ENCODE data around the gene RABGAP1L. TPM values are rescaled to one million over a fixed set of nuclear protein-coding genes. Genes with fewer than 3 reads are reported as not detected.
"Not testable (repeated sequence)": the region's sequence is repeated elsewhere in the genome, so short reads cannot be mapped to it uniquely, and the experiment has no call there.

Gene RABGAP1L
- total RNA-seq, 1 donor from 2014 or later, result 30.2 TPM

GRCh38 chr1:174569240-174569639, 409.9 kb downstream of the RABGAP1L start:
- H3K27me3 Mint-ChIP-seq (ENCODE audit: unreplicated experiment), result no peaks in the 10 kb centered on the region
- no peak for DNase-seq (ENCODE audit: low spot score)
- H3K27ac Mint-ChIP-seq (ENCODE audit: unreplicated experiment), result no peak overlapping the region
- no peaks in the 10 kb centered on the region for H3K9me3 Mint-ChIP-seq (ENCODE audit: unreplicated experiment)
- no peak overlapping the region for H3K4me3 Mint-ChIP-seq (ENCODE audit: unreplicated experiment)
- no peaks in the 10 kb centered on the region for H3K4me1 Mint-ChIP-seq (ENCODE audit: unreplicated experiment)
- no peak for TF ChIP-seq CTCF (IDR thresholded peaks at IDR 0.05; ENCODE audit: unreplicated experiment)
- no peaks in the 10 kb centered on the region for H3K36me3 Mint-ChIP-seq (ENCODE audit: low read depth, unreplicated experiment)

- TF ChIP-seq CTCF (IDR thresholded peaks at IDR 0.05; ENCODE audit: unreplicated experiment), result no peak
- Mint-ChIP-seq H3K36me3 (ENCODE audit: low read depth, unreplicated experiment) (peaks cover 4% of the 10 kb centered on the region), H3K4me1 (ENCODE audit: unreplicated experiment) (no peaks in the 10 kb centered on the region), H3K4me3 (ENCODE audit: unreplicated experiment) (no peak overlapping the region), H3K27me3 (ENCODE audit: unreplicated experiment) (no peaks in the 10 kb centered on the region), H3K9me3 (ENCODE audit: unreplicated experiment) (peaks cover 4% of the 10 kb centered on the region), H3K27ac (ENCODE audit: unreplicated experiment) (no peak overlapping the region)
- no peak for DNase-seq (ENCODE audit: low spot score)
These were observed 413.5 kb downstream of the RABGAP1L start for GRCh38 chr1:174572771-174573170.

GRCh38 chr1:174576120-174576519, 416.8 kb downstream of the RABGAP1L start:
- H3K36me3 Mint-ChIP-seq (ENCODE audit: low read depth, unreplicated experiment); DNase-seq (ENCODE audit: low spot score); H3K4me1 Mint-ChIP-seq (ENCODE audit: unreplicated experiment); H3K27me3 Mint-ChIP-seq (ENCODE audit: unreplicated experiment); H3K27ac Mint-ChIP-seq (ENCODE audit: unreplicated experiment); H3K4me3 Mint-ChIP-seq (ENCODE audit: unreplicated experiment); H3K9me3 Mint-ChIP-seq (ENCODE audit: unreplicated experiment): not testable (repeated sequence)

- H3K27me3 Mint-ChIP-seq (ENCODE audit: unreplicated experiment), result no peaks in the 10 kb centered on the region
- H3K4me3 Mint-ChIP-seq (ENCODE audit: unreplicated experiment), result no peak overlapping the region
- DNase-seq (ENCODE audit: low spot score), result no peak
- no peak for TF ChIP-seq CTCF (IDR thresholded peaks at IDR 0.05; ENCODE audit: unreplicated experiment)
- no peaks in the 10 kb centered on the region for H3K4me1 Mint-ChIP-seq (ENCODE audit: unreplicated experiment)
- peaks cover 4% of the 10 kb centered on the region for H3K36me3 Mint-ChIP-seq (ENCODE audit: low read depth, unreplicated experiment)
- H3K9me3 Mint-ChIP-seq (ENCODE audit: unreplicated experiment), result peaks cover 4% of the 10 kb centered on the region
- H3K27ac Mint-ChIP-seq (ENCODE audit: unreplicated experiment), result no peak overlapping the region
These were observed 418.4 kb downstream of the RABGAP1L start for GRCh38 chr1:174577681-174578080.

GRCh38 chr1:174580801-174581200, 421.5 kb downstream of the RABGAP1L start:
- DNase-seq (ENCODE audit: low spot score), result no peak
- Mint-ChIP-seq H3K27ac (ENCODE audit: unreplicated experiment) (no peak overlapping the region), H3K4me1 (ENCODE audit: unreplicated experiment) (no peaks in the 10 kb centered on the region), H3K36me3 (ENCODE audit: low read depth, unreplicated experiment) (no peaks in the 10 kb centered on the region), H3K4me3 (ENCODE audit: unreplicated experiment) (no peak overlapping the region), H3K27me3 (ENCODE audit: unreplicated experiment) (no peaks in the 10 kb centered on the region), H3K9me3 (ENCODE audit: unreplicated experiment) (no peaks in the 10 kb centered on the region)
- no peak for TF ChIP-seq CTCF (IDR thresholded peaks at IDR 0.05; ENCODE audit: unreplicated experiment)

DNA sequence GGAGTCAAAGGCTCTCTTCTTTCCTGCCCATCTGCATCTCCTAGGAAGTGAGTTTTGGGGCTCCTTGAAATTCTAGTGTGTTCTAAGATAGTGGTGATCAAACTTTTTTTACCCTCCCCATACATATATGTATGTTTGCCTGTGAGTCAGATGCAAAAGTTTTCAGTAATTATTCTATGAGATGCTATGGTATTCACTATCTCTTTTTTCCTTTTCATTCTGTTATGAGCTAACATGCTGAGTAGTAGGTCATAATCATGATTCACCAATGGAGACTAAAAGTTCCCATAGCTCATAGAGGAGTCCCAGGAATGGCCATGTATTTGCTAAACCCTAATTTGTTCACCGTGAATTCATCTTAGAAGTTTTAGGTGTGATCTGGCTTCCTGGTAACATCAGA, 424.0 kb downstream of the RABGAP1L start:
- no peak overlapping the region for H3K27ac Mint-ChIP-seq (ENCODE audit: unreplicated experiment)
- H3K4me3 Mint-ChIP-seq (ENCODE audit: unreplicated experiment), result no peak overlapping the region
- no peaks in the 10 kb centered on the region for H3K9me3 Mint-ChIP-seq (ENCODE audit: unreplicated experiment)
- no peaks in the 10 kb centered on the region for H3K36me3 Mint-ChIP-seq (ENCODE audit: low read depth, unreplicated experiment)
- TF ChIP-seq CTCF (IDR thresholded peaks at IDR 0.05; ENCODE audit: unreplicated experiment), result no peak
- H3K4me1 Mint-ChIP-seq (ENCODE audit: unreplicated experiment), result no peaks in the 10 kb centered on the region
- no peaks in the 10 kb centered on the region for H3K27me3 Mint-ChIP-seq (ENCODE audit: unreplicated experiment)
- DNase-seq (ENCODE audit: low spot score), result no peak

Data from endothelial cell (in vitro differentiated cells).